MM.1S (cell line): Measurements from ENCODE around the gene UTF1.

ENCODE experiments used
- CTCF ChIP-seq: fragments of 300-600 bp; sonication (generic); IDR thresholded peaks from 2 replicates; pipeline ENCODE4 v1.5.1; 2016; ENCODE audit warnings: antibody characterized with exemption, low read length, mixed read lengths
- EZH2 ChIP-seq: fragments of 300-600 bp; sonication (generic); optimal IDR thresholded peaks from 2 replicates; pipeline ENCODE3; 2017; ENCODE audit warnings: low read depth, mild to moderate bottlenecking, antibody characterized with exemption, low read length, mixed read lengths
- EZH2phosphoT487 ChIP-seq: fragments of 300-600 bp; sonication (generic); IDR thresholded peaks from 2 replicates; pipeline ENCODE4 v1.6.1; 2018; ENCODE audit warnings: antibody characterized with exemption, low read length

GRCh38 chr10:133254421-133255120, 24.6 kb downstream of the UTF1 start:
- TF ChIP-seq CTCF: no peak
- no peak for TF ChIP-seq EZH2phosphoT487
- TF ChIP-seq EZH2: no peak
